Activated T-helper 2 cell treated with anti-CD3 and anti-CD28 coated beads, Interferon-gamma antibody, Interleukin-2, Interleukin-4, amounts not matched to agents 10 μg/mL and 5 μg/mL and 100 μg/mL, durations not matched to agents 14 hours and 24 hours and 36 hours (primary cell): Measurements from ENCODE around the gene NSFL1C. TPM values are rescaled to one million over a fixed set of nuclear protein-coding genes. Genes with fewer than 3 reads are reported as not detected.

Experiments
- DNase-seq: peaks from one replicate; pipeline ENCODE4 v3.0.0; 2021; ENCODE audit warnings: low spot score
- H3K27ac Mint-ChIP-seq: one replicate; pipeline ENCODE4 v1.8.0; 2021; ENCODE audit warnings: mixed read lengths
- H3K27me3 Mint-ChIP-seq: one replicate; pipeline ENCODE4 v1.8.0; 2021; ENCODE audit warnings: low read depth, mixed read lengths
- H3K36me3 Mint-ChIP-seq: one replicate; pipeline ENCODE4 v1.8.0; 2021; ENCODE audit warnings: low read depth, mixed read lengths
- H3K4me1 Mint-ChIP-seq: one replicate; pipeline ENCODE4 v1.8.0; 2021; ENCODE audit warnings: low read depth, mixed read lengths
- H3K4me3 Mint-ChIP-seq: one replicate; pipeline ENCODE4 v1.8.0; 2021; ENCODE audit warnings: low read depth, mild to moderate bottlenecking, moderate library complexity, mixed read lengths
- H3K9me3 Mint-ChIP-seq: one replicate; pipeline ENCODE4 v1.8.0; 2021; ENCODE audit warnings: mixed read lengths
- intact Hi-C: fragments of 100-400 bp; cut with micrococcal nuclease; formaldehyde crosslinking; loops from one replicate; pipeline ENCODE4 v1.15.1; 2023
- total RNA-seq: library from RNA; stranded (reverse); gene quantifications from 2 replicates; pipeline ENCODE4 v1.2.3, GENCODE V29; 2022

The NSFL1C gene
- total RNA-seq, 1 donor from 2014 or later = 108 TPM

DNA sequence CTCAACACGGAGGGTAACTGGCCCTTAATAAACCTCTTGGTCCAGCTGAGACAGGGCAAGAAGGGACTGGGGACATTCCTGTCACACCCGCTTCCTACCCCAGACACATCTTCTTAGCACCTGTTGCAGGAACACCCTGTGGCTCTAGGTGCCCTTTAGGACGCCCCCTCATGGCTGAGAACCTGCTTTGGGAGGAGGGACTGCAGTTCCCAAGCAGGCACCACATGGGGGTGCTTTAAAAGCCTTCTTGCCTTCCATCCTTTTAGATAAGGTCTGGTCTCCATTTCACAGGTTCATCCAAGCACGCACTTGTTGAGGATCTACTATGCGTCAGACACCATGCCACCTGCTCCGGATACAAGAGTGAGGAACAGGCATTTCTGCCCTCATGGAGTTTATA, 26.6 kb downstream of the NSFL1C start:
- no peak for DNase-seq
- Mint-ChIP-seq H3K27me3 (no peaks in the 10 kb centered on the region), H3K9me3 (no peaks in the 10 kb centered on the region), H3K4me1 (peaks cover 22% of the 10 kb centered on the region), H3K36me3 (peaks cover 31% of the 10 kb centered on the region), H3K27ac (no peak overlapping the region), H3K4me3 (no peak overlapping the region)
- intact Hi-C loops = no loop called here

DNA sequence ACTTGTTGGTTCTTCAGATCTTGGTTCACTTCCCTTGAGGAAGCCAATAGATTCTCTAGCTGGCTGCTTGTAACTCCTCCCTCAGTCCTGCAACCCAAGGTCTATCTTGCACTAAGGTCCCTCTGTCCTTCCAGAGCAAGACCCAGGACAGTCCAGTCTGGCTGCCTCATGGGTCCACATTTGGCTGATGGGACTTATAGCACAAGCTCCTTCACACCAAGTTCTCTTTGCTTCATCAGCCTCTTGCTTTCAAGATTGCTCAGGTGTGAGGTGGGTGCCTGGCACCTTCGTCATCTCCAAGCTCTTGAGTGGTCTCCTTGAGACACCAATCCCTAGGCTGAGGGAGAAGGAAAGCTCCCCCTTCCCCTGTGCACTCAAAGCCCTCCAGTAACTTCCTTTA, 28.3 kb downstream of the NSFL1C start:
- Mint-ChIP-seq H3K4me1 (peaks cover 36% of the 10 kb centered on the region), H3K36me3 (peaks cover 22% of the 10 kb centered on the region), H3K27ac (no peak overlapping the region), H3K27me3 (no peaks in the 10 kb centered on the region), H3K4me3 (no peak overlapping the region), H3K9me3 (peaks cover 4% of the 10 kb centered on the region)
- intact Hi-C loops = loop anchor here (5.0 kb wide), 1 partner anchor 211 kb away; the partner anchor contains the start of gene RAD21L1
- DNase-seq = no peak

DNA sequence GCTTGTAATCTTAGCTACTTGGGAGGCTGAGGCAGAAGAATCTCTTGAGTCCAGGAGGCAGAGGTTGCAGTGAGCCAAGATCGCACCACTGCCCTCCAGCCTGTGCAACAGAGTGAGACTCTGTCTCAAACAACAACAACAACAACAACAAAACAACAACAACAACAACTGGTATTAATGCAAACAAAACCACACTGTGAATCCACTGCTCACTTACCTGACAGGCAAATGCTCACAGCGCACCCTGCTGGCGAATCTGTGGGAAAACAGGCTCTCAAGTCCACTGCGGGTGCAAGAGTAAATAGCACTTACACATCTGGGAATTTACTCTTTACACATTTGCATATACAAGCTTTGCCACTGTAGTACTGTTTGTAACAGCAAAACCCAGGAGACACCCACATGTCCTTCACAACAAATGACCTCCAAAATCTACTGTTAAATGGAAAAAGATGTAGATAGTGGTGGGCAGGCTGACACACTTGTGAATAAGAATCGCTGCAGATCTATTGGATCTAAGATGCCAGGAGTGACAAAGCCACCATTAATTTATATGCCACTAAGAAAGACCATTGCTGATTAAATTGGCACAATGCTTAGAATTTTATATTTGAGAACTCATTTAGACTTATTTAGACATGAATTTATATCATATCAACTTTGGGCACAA, 29.3 kb downstream of the NSFL1C start:
- H3K4me1 Mint-ChIP-seq = peaks cover 41% of the 10 kb centered on the region
- intact Hi-C loops = loop anchor here (1.0 to 5.0 kb wide), 2 partner anchors 124 to 210 kb away; partner anchors contain the start of gene RAD21L1
- H3K27ac Mint-ChIP-seq = no peak overlapping the region
- peak; percentile 69 for DNase-seq
- peaks cover 4% of the 10 kb centered on the region for H3K9me3 Mint-ChIP-seq
- no peak overlapping the region for H3K4me3 Mint-ChIP-seq
- peaks cover 19% of the 10 kb centered on the region for H3K36me3 Mint-ChIP-seq
- peaks cover 4% of the 10 kb centered on the region for H3K27me3 Mint-ChIP-seq

DNA sequence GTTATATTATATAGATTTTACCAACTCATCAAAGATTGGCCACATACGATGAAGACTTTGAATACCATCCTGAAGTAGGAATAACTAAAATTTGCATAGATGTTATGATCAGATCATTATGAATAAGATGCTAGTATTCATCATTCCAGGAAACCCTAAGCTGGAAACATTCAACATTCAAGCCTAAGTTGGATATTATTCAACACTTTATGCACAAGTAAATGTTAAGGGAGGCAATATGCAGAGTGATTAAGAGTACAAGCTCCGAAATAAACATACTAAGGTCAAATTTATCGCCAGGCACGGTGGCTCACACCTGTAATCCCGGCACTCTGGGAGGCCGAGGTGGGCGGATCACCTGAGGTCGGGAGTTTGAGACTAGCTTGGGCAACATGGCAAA, 30.4 kb downstream of the NSFL1C start:
- Mint-ChIP-seq H3K36me3 (peaks cover 10% of the 10 kb centered on the region), H3K27ac (no peak overlapping the region), H3K4me3 (no peak overlapping the region), H3K4me1 (peaks cover 46% of the 10 kb centered on the region), H3K27me3 (peaks cover 7% of the 10 kb centered on the region), H3K9me3 (peaks cover 4% of the 10 kb centered on the region)
- DNase-seq = no peak
- intact Hi-C loops = loop anchor here (5.0 kb wide), 1 partner anchor 209 kb away; the partner anchor contains the start of gene RAD21L1

DNA sequence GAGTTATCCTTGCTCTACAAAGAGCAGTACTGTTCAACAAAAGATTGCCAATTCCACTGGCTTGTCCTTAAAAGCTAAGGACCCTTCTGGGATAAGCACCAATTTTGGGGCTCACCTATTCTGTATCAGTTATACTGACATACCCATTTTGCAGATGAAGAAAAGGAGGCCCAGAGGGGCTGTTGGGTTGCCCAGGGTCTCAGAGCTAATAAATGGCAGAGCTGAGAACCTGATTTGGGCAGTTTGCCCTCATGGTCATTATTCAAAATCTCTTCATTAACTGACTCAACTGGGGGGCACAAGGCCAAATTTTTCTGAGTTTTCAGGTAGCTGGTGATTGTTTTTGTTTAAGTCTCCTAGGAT, 31.3 kb downstream of the NSFL1C start:
- no peak overlapping the region for H3K27ac Mint-ChIP-seq
- H3K9me3 Mint-ChIP-seq = peaks cover 4% of the 10 kb centered on the region
- no peak for DNase-seq
- H3K4me3 Mint-ChIP-seq = no peak overlapping the region
- H3K27me3 Mint-ChIP-seq = peaks cover 10% of the 10 kb centered on the region
- intact Hi-C loops = loop anchor here (1.0 to 5.0 kb wide), 3 partner anchors 42 to 208 kb away; partner anchors contain the start of genes FKBP1A and RAD21L1
- peaks cover 49% of the 10 kb centered on the region for H3K4me1 Mint-ChIP-seq
- H3K36me3 Mint-ChIP-seq = peaks cover 10% of the 10 kb centered on the region

DNA sequence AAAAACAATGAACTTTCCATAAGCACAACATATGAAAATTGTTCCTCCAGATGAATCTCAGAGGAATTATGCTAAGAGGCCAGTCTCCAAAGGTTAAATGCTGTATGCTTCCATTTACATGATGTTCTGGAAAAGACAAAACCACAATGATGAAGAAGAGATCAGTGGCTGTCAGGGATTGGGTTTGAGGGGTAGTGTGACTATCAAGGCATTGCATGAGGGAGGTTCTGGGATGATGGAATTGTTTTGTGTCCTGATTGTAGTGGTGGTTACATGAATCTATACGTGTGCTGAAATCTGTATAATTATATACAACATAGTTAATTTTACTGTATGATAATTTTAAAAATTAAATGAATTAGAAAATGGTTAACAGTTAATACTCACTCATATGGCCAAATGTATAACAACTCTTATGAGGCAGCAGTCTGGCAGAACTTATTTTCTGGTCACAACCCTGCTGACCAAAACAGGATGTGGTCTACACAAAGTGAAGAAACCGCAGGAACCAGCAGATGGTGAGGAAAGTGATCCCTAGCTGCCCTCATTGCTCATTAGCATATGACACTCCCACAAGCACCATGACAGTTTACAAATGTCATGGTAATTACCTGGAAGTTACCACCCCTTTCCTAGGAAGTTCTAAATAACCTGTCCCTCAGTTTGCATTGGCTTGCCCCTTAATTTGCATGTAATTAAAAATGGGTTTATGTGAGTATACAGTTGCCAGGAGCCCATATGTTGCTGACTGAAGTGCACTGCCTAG, 31.9 kb downstream of the NSFL1C start:
- DNase-seq = peak; percentile 76
- Mint-ChIP-seq H3K4me1 (peaks cover 45% of the 10 kb centered on the region), H3K27me3 (peaks cover 10% of the 10 kb centered on the region), H3K27ac (peak overlapping the region; percentile 42), H3K36me3 (peaks cover 10% of the 10 kb centered on the region), H3K9me3 (peaks cover 4% of the 10 kb centered on the region), H3K4me3 (no peak overlapping the region)
- intact Hi-C loops = loop anchor here (1.0 to 5.0 kb wide), 3 partner anchors 41 to 207 kb away; partner anchors contain the start of genes FKBP1A and RAD21L1

DNA sequence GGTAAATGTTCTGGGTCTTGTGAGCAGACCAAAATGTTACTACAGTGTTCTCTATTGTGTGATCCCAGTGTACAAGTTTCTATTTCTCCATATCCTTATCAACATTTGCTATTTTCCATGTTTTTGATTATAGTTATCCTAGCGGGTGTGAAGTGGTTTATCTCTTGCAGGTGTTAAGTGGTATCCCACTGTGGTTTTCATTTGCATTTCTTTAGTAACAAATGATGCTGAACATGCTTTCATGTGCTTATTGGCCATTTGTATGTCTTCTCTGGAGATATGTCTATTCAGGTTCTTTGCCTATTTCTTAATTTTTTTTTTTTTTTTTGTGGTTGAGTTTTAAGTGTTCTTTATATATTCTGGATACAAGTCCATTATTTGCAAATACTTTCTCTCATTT, 35.5 kb downstream of the NSFL1C start:
- DNase-seq = no peak
- Mint-ChIP-seq H3K4me3 (no peak overlapping the region), H3K9me3 (peaks cover 4% of the 10 kb centered on the region), H3K27me3 (peaks cover 10% of the 10 kb centered on the region), H3K36me3 (peaks cover 10% of the 10 kb centered on the region), H3K4me1 (peaks cover 54% of the 10 kb centered on the region), H3K27ac (no peak overlapping the region)
- intact Hi-C loops = no loop called here

DNA sequence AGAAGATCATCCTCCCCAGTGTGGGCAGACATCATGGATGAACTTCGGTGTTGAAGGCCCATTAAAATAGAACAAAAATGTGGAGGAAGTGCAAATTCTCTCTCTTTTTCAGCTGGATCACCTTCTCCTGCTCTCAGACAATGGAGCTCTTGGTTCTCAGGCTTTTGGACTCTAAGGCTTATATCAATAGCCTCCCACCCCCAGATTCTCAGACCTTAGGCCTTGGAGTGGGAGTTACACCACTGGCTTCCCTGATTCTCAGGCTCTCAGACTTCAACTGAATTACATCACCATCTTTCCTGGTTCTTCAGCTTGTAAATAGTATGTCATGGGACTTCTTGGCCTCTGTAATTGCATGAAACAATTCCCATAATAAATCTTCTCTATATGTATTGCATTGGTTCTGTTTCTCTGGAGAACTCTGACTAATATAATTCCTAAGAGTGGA, 36.6 kb downstream of the NSFL1C start:
- Mint-ChIP-seq H3K9me3 (peaks cover 4% of the 10 kb centered on the region), H3K27me3 (peaks cover 10% of the 10 kb centered on the region), H3K4me1 (peaks cover 46% of the 10 kb centered on the region), H3K4me3 (no peak overlapping the region), H3K27ac (no peak overlapping the region), H3K36me3 (peaks cover 10% of the 10 kb centered on the region)
- intact Hi-C loops = no loop called here
- DNase-seq = no peak

DNA sequence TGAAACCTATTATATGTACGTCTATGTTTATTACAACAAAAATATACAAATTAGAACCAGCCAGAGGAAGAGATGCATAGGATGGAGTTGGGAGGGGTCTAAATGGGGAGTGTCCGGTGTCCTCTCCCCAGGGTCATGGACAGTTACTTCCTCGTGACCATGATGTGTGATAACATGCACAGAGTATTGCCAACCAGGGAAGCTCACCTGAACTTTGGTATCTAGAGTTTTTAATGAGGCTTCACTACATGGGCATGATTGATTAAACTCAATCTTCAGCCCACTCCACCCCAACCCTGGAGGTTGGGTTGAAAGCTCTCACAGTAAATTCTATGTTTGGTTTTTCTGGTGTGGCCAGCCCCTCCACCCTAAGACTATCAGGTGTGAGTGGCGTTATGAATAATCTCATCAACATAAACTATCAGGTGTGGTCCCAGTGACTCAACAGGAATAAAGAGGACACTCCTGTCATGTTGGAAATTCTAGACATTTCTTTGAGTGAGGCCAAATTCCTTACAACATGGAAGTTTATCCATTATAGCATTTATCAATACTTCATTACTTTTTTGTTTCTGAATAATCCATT, 37.4 kb downstream of the NSFL1C start:
- no peak overlapping the region for H3K4me3 Mint-ChIP-seq
- peaks cover 10% of the 10 kb centered on the region for H3K27me3 Mint-ChIP-seq
- no peak for DNase-seq
- H3K36me3 Mint-ChIP-seq = peaks cover 7% of the 10 kb centered on the region
- intact Hi-C loops = no loop called here
- H3K4me1 Mint-ChIP-seq = peaks cover 39% of the 10 kb centered on the region
- no peak overlapping the region for H3K27ac Mint-ChIP-seq
- peaks cover 2% of the 10 kb centered on the region for H3K9me3 Mint-ChIP-seq

DNA sequence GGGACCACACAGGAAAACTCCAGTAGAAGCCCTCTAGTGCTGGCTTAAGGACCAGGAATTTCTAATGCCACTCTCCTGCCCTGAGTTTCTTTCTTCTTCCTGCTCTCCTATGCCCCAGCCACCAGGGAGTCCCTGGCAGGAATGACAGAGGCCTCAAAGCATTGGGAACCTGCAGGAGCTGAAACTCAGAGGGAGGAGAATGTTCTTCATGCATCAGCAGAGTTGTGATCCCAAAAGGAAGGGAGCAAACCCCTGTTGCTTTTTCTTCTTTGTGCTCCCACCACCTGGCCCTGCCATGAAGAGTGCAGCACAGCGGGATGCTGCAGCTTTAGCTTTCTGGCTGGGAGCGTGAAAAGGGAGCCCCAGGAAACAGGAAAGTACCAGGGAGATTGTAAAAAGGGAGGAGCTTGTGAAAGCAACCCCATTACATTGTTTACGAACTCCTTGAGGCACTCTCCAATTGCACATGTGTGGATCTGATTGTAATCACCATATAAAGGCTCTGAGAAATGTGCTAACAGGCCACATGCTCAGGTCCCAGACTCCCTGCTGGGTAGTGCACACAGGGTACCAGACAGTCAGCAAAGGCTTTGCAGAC, 39.1 kb downstream of the NSFL1C start:
- Mint-ChIP-seq H3K27me3 (peaks cover 7% of the 10 kb centered on the region), H3K9me3 (no peaks in the 10 kb centered on the region), H3K4me3 (no peak overlapping the region), H3K36me3 (peaks cover 1% of the 10 kb centered on the region), H3K4me1 (peaks cover 33% of the 10 kb centered on the region), H3K27ac (no peak overlapping the region)
- no peak for DNase-seq
- intact Hi-C loops = no loop called here

DNA sequence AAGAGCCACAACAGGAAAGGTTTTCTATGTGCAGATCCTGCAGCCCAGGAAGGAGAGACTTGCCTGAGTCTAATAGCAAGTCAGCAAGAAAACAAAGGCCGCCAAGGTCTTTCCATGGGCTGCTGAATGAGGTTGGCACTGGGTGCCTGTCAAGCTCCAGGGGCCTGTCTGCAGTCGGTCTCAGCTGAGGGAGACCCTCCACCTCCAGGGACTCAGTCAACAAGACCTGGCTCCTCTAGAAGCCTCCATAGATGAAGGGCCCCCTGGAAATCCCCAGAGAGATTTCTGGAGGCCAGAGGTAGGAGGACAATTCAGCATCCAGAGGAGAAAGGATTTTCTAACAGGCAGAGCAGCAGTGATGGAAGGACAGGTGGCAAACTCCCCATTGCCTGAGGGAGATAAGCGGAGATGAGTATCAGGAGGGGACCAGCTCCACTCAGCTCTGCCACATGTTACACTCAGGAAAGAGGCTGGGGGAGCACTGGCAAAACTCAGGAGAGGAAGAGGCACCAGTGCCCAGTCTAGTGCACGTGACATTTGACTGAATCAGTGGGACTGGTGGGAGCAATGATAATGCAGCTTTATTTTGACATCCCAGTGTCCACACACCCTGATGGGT, 40.3 kb downstream of the NSFL1C start:
- H3K4me1 Mint-ChIP-seq = peaks cover 28% of the 10 kb centered on the region
- H3K27ac Mint-ChIP-seq = no peak overlapping the region
- peaks cover 3% of the 10 kb centered on the region for H3K9me3 Mint-ChIP-seq
- H3K4me3 Mint-ChIP-seq = no peak overlapping the region
- DNase-seq = no peak
- intact Hi-C loops = no loop called here
- H3K27me3 Mint-ChIP-seq = peaks cover 6% of the 10 kb centered on the region
- H3K36me3 Mint-ChIP-seq = no peaks in the 10 kb centered on the region

DNA sequence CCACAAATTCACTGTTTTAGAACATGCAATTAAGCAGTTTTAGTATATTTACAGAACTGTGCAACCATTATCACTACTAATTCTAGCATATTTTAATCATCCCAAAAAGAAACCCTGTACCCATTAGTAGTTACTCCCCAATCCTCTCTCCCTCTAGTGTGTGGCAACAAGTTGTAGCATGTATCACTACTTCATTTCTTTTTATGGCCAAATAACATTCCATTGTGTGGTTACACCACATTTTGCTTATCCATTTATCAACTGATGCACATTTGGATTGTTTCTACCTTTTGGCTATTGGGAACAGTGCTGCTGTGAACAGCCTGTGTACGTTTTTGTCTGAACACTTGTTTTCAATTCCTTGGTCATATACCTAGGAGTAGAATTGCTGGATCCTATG, 42.3 kb downstream of the NSFL1C start:
- H3K27ac Mint-ChIP-seq = no peak overlapping the region
- peaks cover 19% of the 10 kb centered on the region for H3K9me3 Mint-ChIP-seq
- H3K4me3 Mint-ChIP-seq = no peak overlapping the region
- H3K36me3 Mint-ChIP-seq = no peaks in the 10 kb centered on the region
- peaks cover 3% of the 10 kb centered on the region for H3K27me3 Mint-ChIP-seq
- intact Hi-C loops = no loop called here
- DNase-seq = no peak
- H3K4me1 Mint-ChIP-seq = peaks cover 25% of the 10 kb centered on the region
